ENCODE measurements around the gene MEGF10. TPM values are rescaled to one million over a fixed set of nuclear protein-coding genes. Genes with fewer than 3 reads are reported as not detected.

Gene MEGF10
- total and polyA plus RNA-seq, 12 donors: 0.94 to 45.1 (median 9.1) TPM

DNA sequence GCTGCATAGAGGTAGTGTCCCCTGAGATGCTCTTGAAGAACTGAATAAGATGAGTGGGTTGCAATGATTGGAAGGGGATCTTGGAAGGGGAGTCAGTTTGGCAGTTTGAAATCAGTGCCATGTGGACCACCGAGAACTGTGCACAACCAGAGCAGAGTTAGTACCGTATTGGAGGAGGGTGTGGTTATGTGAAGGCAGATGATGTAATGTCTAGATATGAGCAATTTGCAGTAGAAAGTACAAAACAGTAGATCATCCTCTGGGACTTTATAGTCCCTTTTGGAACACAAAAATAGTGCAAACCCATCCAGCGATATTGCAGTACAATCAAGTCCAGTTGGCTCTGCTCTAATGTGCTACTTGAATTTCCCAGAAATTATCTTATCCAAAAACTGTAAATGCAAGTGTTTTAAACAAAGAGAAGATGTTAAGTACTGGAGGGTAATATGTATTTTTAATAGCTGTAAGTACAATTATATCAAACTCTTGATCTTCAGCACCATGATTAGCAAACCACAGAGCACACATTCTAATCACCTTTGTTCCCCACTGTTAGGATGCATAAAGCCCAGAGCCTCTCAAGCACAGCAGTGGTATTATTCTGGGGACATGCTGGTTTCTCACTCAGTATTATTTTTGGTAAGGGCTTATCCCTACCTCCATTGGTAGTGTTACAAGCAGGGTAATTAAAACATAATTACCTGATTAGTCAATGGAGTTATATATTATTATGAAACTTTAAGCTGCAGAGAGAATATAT, 41.5 kb downstream of the MEGF10 start:
- WGBS, 4 donors: 71 to 86% (median 82%) methylated on average over 3 of the region's 3 CpGs
- no peak for DNase-seq
- H3K27ac ChIP-seq: no peak overlapping the region
- peaks cover 5% of the 10 kb centered on the region for H3K27me3 ChIP-seq
- intact Hi-C loops (cut with DNase I): no loop called here
- no peaks in the 10 kb centered on the region for H3K36me3 ChIP-seq (replicated peaks in 1 of 2)
- no peaks in the 10 kb centered on the region for H3K9me3 ChIP-seq (replicated peaks in 1 of 3)
- no peak overlapping the region for H3K4me3 ChIP-seq
- no peaks in the 10 kb centered on the region for H3K4me1 ChIP-seq (replicated peaks in 1 of 2)
- TF ChIP-seq, protein P1, sequence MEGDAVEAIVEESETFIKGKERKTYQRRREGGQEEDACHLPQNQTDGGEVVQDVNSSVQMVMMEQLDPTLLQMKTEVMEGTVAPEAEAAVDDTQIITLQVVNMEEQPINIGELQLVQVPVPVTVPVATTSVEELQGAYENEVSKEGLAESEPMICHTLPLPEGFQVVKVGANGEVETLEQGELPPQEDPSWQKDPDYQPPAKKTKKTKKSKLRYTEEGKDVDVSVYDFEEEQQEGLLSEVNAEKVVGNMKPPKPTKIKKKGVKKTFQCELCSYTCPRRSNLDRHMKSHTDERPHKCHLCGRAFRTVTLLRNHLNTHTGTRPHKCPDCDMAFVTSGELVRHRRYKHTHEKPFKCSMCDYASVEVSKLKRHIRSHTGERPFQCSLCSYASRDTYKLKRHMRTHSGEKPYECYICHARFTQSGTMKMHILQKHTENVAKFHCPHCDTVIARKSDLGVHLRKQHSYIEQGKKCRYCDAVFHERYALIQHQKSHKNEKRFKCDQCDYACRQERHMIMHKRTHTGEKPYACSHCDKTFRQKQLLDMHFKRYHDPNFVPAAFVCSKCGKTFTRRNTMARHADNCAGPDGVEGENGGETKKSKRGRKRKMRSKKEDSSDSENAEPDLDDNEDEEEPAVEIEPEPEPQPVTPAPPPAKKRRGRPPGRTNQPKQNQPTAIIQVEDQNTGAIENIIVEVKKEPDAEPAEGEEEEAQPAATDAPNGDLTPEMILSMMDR (IDR thresholded peaks at IDR 0.05): no peak
- no peak for TF ChIP-seq POLR2A (IDR thresholded peaks at IDR 0.05)

DNA sequence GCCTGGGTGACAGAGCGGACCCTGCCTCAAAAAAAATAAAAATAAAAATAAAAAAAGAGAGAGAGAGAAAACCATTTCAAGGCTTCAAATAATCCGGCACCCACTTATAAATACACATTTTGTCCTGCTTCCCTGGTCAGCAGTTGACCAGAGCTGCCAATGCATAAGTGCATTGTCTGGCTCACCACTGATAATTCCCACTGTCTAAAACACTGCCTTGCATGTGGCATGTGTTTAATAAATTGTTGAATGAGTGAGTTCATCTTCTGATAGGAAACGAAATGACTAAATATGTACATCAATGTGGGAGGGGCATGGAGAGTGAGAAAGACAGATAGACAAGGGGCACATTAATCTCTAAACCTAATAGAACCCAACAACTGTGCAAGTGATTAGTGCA, 42.9 kb downstream of the MEGF10 start:
- Histone ChIP-seq H3K27me3 (peaks cover 5% of the 10 kb centered on the region), H3K27ac (no peak overlapping the region), H3K4me1 (replicated peaks in 1 of 2) (no peaks in the 10 kb centered on the region), H3K4me3 (no peak overlapping the region), H3K36me3 (replicated peaks in 1 of 2) (no peaks in the 10 kb centered on the region), H3K9me3 (replicated peaks in 1 of 3) (no peaks in the 10 kb centered on the region)
- 60 to 83% (median 77%) methylated on average over 3 of the region's 3 CpGs for WGBS, 4 donors
- no peak for TF ChIP-seq POLR2A (IDR thresholded peaks at IDR 0.05)
- TF ChIP-seq, protein P1 (IDR thresholded peaks at IDR 0.05): no peak
- intact Hi-C loops (cut with DNase I): no loop called here
- no peak for DNase-seq

DNA sequence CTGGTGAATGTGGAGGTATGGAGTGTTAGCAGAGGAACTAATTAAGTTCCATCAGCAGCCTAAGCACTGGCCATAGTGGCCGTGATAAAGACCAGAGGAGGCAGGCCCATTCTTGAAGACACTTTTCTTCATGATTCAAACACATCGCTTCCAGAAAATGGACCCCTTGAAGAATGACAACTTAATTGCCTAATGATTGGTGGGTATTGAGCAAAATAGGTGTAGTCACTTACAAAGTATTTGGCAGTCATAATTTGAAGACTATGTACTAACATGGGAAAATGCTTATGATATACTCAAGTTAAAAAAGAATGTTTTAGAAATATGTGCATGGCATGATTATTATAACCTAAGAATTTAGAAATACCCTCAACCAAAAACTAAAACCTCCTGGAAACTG, 44.8 kb downstream of the MEGF10 start:
- 86 to 92% (median 87%) methylated on average over 2 of the region's 2 CpGs for WGBS, 4 donors
- peaks cover 5% of the 10 kb centered on the region for H3K27me3 ChIP-seq
- no peak overlapping the region for H3K4me3 ChIP-seq
- H3K27ac ChIP-seq: no peak overlapping the region
- TF ChIP-seq POLR2A (IDR thresholded peaks at IDR 0.05): no peak
- TF ChIP-seq, protein P1 (IDR thresholded peaks at IDR 0.05): no peak
- no peaks in the 10 kb centered on the region for H3K4me1 ChIP-seq (replicated peaks in 1 of 2)
- no peaks in the 10 kb centered on the region for H3K36me3 ChIP-seq (replicated peaks in 1 of 2)
- no peaks in the 10 kb centered on the region for H3K9me3 ChIP-seq (replicated peaks in 1 of 3)
- intact Hi-C loops (cut with DNase I): no loop called here
- DNase-seq: no peak

DNA sequence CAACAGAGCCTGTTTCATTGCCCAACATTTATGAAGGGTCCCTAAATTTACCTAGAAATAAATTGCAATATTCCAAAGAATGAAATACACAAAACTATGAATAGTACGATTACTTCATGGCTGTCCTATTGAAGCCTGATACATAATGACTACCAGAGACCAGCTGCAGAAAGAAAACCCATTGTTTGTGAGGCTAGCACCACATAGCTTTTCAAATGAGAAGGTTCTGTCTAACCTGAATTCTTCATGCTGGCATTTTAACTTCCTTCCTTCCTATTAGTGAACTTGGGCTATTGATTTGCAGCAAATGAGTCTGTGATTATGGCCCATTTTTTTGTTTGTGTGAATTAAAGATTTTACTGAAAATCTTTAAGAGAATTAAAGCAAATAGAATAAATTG, 47.3 kb downstream of the MEGF10 start:
- WGBS, 4 donors: 82 to 93% (median 87%) methylated on average over 1 of the region's 1 CpG
- no peaks in the 10 kb centered on the region for H3K36me3 ChIP-seq (replicated peaks in 1 of 2)
- H3K4me1 ChIP-seq (replicated peaks in 1 of 2): no peaks in the 10 kb centered on the region
- intact Hi-C loops (cut with DNase I): no loop called here
- H3K27me3 ChIP-seq: no peaks in the 10 kb centered on the region
- no peak for DNase-seq
- H3K27ac ChIP-seq: no peak overlapping the region
- TF ChIP-seq POLR2A (IDR thresholded peaks at IDR 0.05): no peak
- TF ChIP-seq, protein P1 (IDR thresholded peaks at IDR 0.05): no peak
- H3K9me3 ChIP-seq (replicated peaks in 1 of 3): no peaks in the 10 kb centered on the region
- no peak overlapping the region for H3K4me3 ChIP-seq
